OCI-LY1 (cell line): ENCODE results near the gene MLANA.

Source experiments
- CTCF ChIP-seq: fragments of 200-600 bp; sonication (generic), shearing (Covaris generic); IDR thresholded peaks from 2 replicates; pipeline ENCODE4 v1.5.1; 2017; ENCODE audit warnings: mild to moderate bottlenecking, antibody characterized with exemption, low read length, moderate library complexity, mixed read lengths
- EZH2 ChIP-seq: fragments of 200-600 bp; sonication (generic), shearing (Covaris generic); IDR thresholded peaks from 2 replicates; pipeline ENCODE4 v1.8.0; 2017; ENCODE audit warnings: borderline replicate concordance, mixed run types, mild to moderate bottlenecking, antibody characterized with exemption, low read length, moderate library complexity, mixed read lengths

GRCh38 chr9:5909976-5910375 lies 19.3 kb downstream of the MLANA start:
- TF ChIP-seq CTCF, result no peak
- no peak for TF ChIP-seq EZH2
